Activated naive CD4-positive, alpha-beta T cell treated with anti-CD3 and anti-CD28 coated beads for 36 hours (primary cell): ENCODE results near the gene CREB5. TPM values are rescaled to one million over a fixed set of nuclear protein-coding genes. Genes with fewer than 3 reads are reported as not detected.

ENCODE experiments used
- CTCF ChIA-PET: fragments of 350-600 bp; sonication (Branson Sonifier 250); formaldehyde crosslinking; loops from one replicate; lab custom pipeline; 2021; ENCODE audit warnings: antibody characterized with exemption; lab: Charles Lee
- DNase-seq: peaks from one replicate; pipeline ENCODE4 v3.0.0-alpha.2; 2020
- H3K27ac Mint-ChIP-seq: one replicate; pipeline ENCODE4 v1.8.0; 2021; ENCODE audit warnings: mild to moderate bottlenecking, mixed read lengths
- H3K27me3 Mint-ChIP-seq: one replicate; pipeline ENCODE4 v1.8.0; 2021; ENCODE audit warnings: low read depth, mixed read lengths
- H3K36me3 Mint-ChIP-seq: one replicate; pipeline ENCODE4 v1.8.0; 2021; ENCODE audit warnings: low read depth, mixed read lengths
- H3K4me1 Mint-ChIP-seq: one replicate; pipeline ENCODE4 v1.8.0; 2021; ENCODE audit warnings: low read depth, mixed read lengths
- H3K4me3 Mint-ChIP-seq: one replicate; pipeline ENCODE4 v1.8.0; 2021; ENCODE audit warnings: mild to moderate bottlenecking, moderate library complexity, mixed read lengths
- H3K9me3 Mint-ChIP-seq: one replicate; pipeline ENCODE4 v1.8.0; 2021; ENCODE audit warnings: mixed read lengths
- intact Hi-C: fragments of 100-400 bp; cut with micrococcal nuclease; formaldehyde crosslinking; loops from one replicate; pipeline ENCODE4 v1.15.1; 2023
- total RNA-seq, 2 experiments: library from RNA; stranded (reverse); gene quantifications; one replicate each; pipeline ENCODE4 v1.2.3, GENCODE V29; 2021

Gene CREB5
- total RNA-seq, 2 experiments from 2014 or later: 0.30 to 0.48 TPM

- Mint-ChIP-seq H3K27me3 (peaks cover 41% of the 10 kb centered on the region), H3K4me3 (no peak overlapping the region), H3K27ac (no peak overlapping the region), H3K36me3 (no peaks in the 10 kb centered on the region), H3K4me1 (peaks cover 12% of the 10 kb centered on the region), H3K9me3 (peaks cover 2% of the 10 kb centered on the region)
- CTCF ChIA-PET: interaction anchor here (1.0 kb wide), 1 partner anchor 114 kb away, joined by 3 read pairs; no protein-coding TSS in a partner anchor
- intact Hi-C loops: loop anchor here (1.0 to 5.0 kb wide), 3 partner anchors 32 to 290 kb away; no protein-coding TSS in a partner anchor
- DNase-seq: peak; percentile 6
Measured at GRCh38 chr7:28442540-28443420, 30.5 kb downstream of the CREB5 start.

GRCh38 chr7:28446131-28446530 lies 33.8 kb downstream of the CREB5 start:
- intact Hi-C loops: no loop called here
- DNase-seq: no peak
- Mint-ChIP-seq H3K27ac (no peak overlapping the region), H3K27me3 (peaks cover 32% of the 10 kb centered on the region), H3K4me3 (no peak overlapping the region), H3K9me3 (peaks cover 2% of the 10 kb centered on the region), H3K4me1 (peaks cover 12% of the 10 kb centered on the region), H3K36me3 (no peaks in the 10 kb centered on the region)
- CTCF ChIA-PET: interaction anchor here (0.6 kb wide), 1 partner anchor 96 kb away, joined by 3 read pairs; no protein-coding TSS in a partner anchor

GRCh38 chr7:28447071-28447470 lies 34.8 kb downstream of the CREB5 start:
- H3K27me3 Mint-ChIP-seq: peaks cover 28% of the 10 kb centered on the region
- no peak for DNase-seq
- H3K4me3 Mint-ChIP-seq: no peak overlapping the region
- CTCF ChIA-PET: no interaction called here
- H3K4me1 Mint-ChIP-seq: peaks cover 12% of the 10 kb centered on the region
- peaks cover 2% of the 10 kb centered on the region for H3K9me3 Mint-ChIP-seq
- intact Hi-C loops: no loop called here
- no peak overlapping the region for H3K27ac Mint-ChIP-seq
- no peaks in the 10 kb centered on the region for H3K36me3 Mint-ChIP-seq

GRCh38 chr7:28448708-28449107 lies 36.4 kb downstream of the CREB5 start:
- CTCF ChIA-PET: no interaction called here
- intact Hi-C loops: no loop called here
- H3K4me1 Mint-ChIP-seq: no peaks in the 10 kb centered on the region
- peaks cover 28% of the 10 kb centered on the region for H3K27me3 Mint-ChIP-seq
- no peak overlapping the region for H3K27ac Mint-ChIP-seq
- H3K36me3 Mint-ChIP-seq: no peaks in the 10 kb centered on the region
- no peaks in the 10 kb centered on the region for H3K9me3 Mint-ChIP-seq
- DNase-seq: no peak
- no peak overlapping the region for H3K4me3 Mint-ChIP-seq

- H3K27ac Mint-ChIP-seq: no peak overlapping the region
- H3K36me3 Mint-ChIP-seq: no peaks in the 10 kb centered on the region
- H3K4me3 Mint-ChIP-seq: no peak overlapping the region
- H3K27me3 Mint-ChIP-seq: peaks cover 17% of the 10 kb centered on the region
- CTCF ChIA-PET: no interaction called here
- no peaks in the 10 kb centered on the region for H3K9me3 Mint-ChIP-seq
- intact Hi-C loops: no loop called here
- DNase-seq: no peak
- no peaks in the 10 kb centered on the region for H3K4me1 Mint-ChIP-seq
Measured at GRCh38 chr7:28452681-28453080, 40.4 kb downstream of the CREB5 start.

GRCh38 chr7:28455486-28455885 lies 43.2 kb downstream of the CREB5 start:
- no peaks in the 10 kb centered on the region for H3K36me3 Mint-ChIP-seq
- intact Hi-C loops: no loop called here
- no peaks in the 10 kb centered on the region for H3K9me3 Mint-ChIP-seq

GRCh38 chr7:28456044-28456443 lies 43.7 kb downstream of the CREB5 start:
- CTCF ChIA-PET: no interaction called here
- peaks cover 9% of the 10 kb centered on the region for H3K27me3 Mint-ChIP-seq
- no peaks in the 10 kb centered on the region for H3K4me1 Mint-ChIP-seq
- no peak overlapping the region for H3K4me3 Mint-ChIP-seq
- intact Hi-C loops: no loop called here
- no peak for DNase-seq
- H3K36me3 Mint-ChIP-seq: no peaks in the 10 kb centered on the region
- H3K27ac Mint-ChIP-seq: no peak overlapping the region
- no peaks in the 10 kb centered on the region for H3K9me3 Mint-ChIP-seq

More at GRCh38 chr7:28455486-28455885, 43.2 kb downstream of the CREB5 start:
- H3K27ac Mint-ChIP-seq: no peak overlapping the region
- no peak for DNase-seq
- peaks cover 11% of the 10 kb centered on the region for H3K27me3 Mint-ChIP-seq
- no peak overlapping the region for H3K4me3 Mint-ChIP-seq
- no peaks in the 10 kb centered on the region for H3K4me1 Mint-ChIP-seq
- CTCF ChIA-PET: no interaction called here

- Mint-ChIP-seq H3K4me3 (no peak overlapping the region), H3K27me3 (peaks cover 13% of the 10 kb centered on the region), H3K4me1 (no peaks in the 10 kb centered on the region), H3K9me3 (no peaks in the 10 kb centered on the region), H3K36me3 (no peaks in the 10 kb centered on the region), H3K27ac (no peak overlapping the region)
- no peak for DNase-seq
- intact Hi-C loops: no loop called here
- CTCF ChIA-PET: no interaction called here
Measured at GRCh38 chr7:28458732-28459131, 46.4 kb downstream of the CREB5 start.

GRCh38 chr7:28459306-28459705 lies 47.0 kb downstream of the CREB5 start:
- intact Hi-C loops: no loop called here
- CTCF ChIA-PET: no interaction called here
- DNase-seq: no peak
- no peaks in the 10 kb centered on the region for H3K9me3 Mint-ChIP-seq
- peaks cover 10% of the 10 kb centered on the region for H3K27me3 Mint-ChIP-seq
- no peaks in the 10 kb centered on the region for H3K36me3 Mint-ChIP-seq
- H3K4me3 Mint-ChIP-seq: no peak overlapping the region
- no peak overlapping the region for H3K27ac Mint-ChIP-seq
- H3K4me1 Mint-ChIP-seq: no peaks in the 10 kb centered on the region

GRCh38 chr7:28465697-28466096 lies 53.4 kb downstream of the CREB5 start:
- no peak for DNase-seq
- H3K4me3 Mint-ChIP-seq: no peak overlapping the region
- intact Hi-C loops: no loop called here
- no peak overlapping the region for H3K27ac Mint-ChIP-seq
- H3K36me3 Mint-ChIP-seq: no peaks in the 10 kb centered on the region
- no peaks in the 10 kb centered on the region for H3K4me1 Mint-ChIP-seq
- H3K27me3 Mint-ChIP-seq: peaks cover 9% of the 10 kb centered on the region
- H3K9me3 Mint-ChIP-seq: no peaks in the 10 kb centered on the region
- CTCF ChIA-PET: no interaction called here

GRCh38 chr7:28466341-28466740 lies 54.0 kb downstream of the CREB5 start:
- Mint-ChIP-seq H3K9me3 (no peaks in the 10 kb centered on the region), H3K36me3 (no peaks in the 10 kb centered on the region), H3K4me1 (no peaks in the 10 kb centered on the region), H3K27me3 (peaks cover 12% of the 10 kb centered on the region), H3K4me3 (no peak overlapping the region), H3K27ac (no peak overlapping the region)
- CTCF ChIA-PET: interaction anchor here (0.5 to 0.6 kb wide), 2 partner anchors 107 to 293 kb away, joined by 3 read pairs; no protein-coding TSS in a partner anchor
- no peak for DNase-seq
- intact Hi-C loops: no loop called here

- H3K27ac Mint-ChIP-seq: no peak overlapping the region
- H3K9me3 Mint-ChIP-seq: no peaks in the 10 kb centered on the region
- intact Hi-C loops: no loop called here
- no peak for DNase-seq
- peaks cover 11% of the 10 kb centered on the region for H3K27me3 Mint-ChIP-seq
- CTCF ChIA-PET: interaction anchor here (0.6 kb wide), 1 partner anchor 293 kb away, joined by 3 read pairs; no protein-coding TSS in a partner anchor
- no peaks in the 10 kb centered on the region for H3K4me1 Mint-ChIP-seq
- H3K36me3 Mint-ChIP-seq: no peaks in the 10 kb centered on the region
- no peak overlapping the region for H3K4me3 Mint-ChIP-seq
Measured at GRCh38 chr7:28466885-28467284, 54.6 kb downstream of the CREB5 start.

- intact Hi-C loops: no loop called here
Measured at GRCh38 chr7:28469562-28469961, 57.2 kb downstream of the CREB5 start.

More at GRCh38 chr7:28469562-28469961, 57.2 kb downstream of the CREB5 start:
- H3K27me3 Mint-ChIP-seq: peaks cover 6% of the 10 kb centered on the region
- no peak overlapping the region for H3K27ac Mint-ChIP-seq
- no peaks in the 10 kb centered on the region for H3K4me1 Mint-ChIP-seq
- no peaks in the 10 kb centered on the region for H3K36me3 Mint-ChIP-seq
- H3K9me3 Mint-ChIP-seq: no peaks in the 10 kb centered on the region
- H3K4me3 Mint-ChIP-seq: no peak overlapping the region
- DNase-seq: no peak
- CTCF ChIA-PET: interaction anchor here (1.0 kb wide), 1 partner anchor 81 kb away, joined by 3 read pairs; no protein-coding TSS in a partner anchor
